ENCODE measurements around the gene CUL1.
A peak's percentile ranks its signal among the peaks of the same experiment; 100 is the strongest.

CUL1 gene

DNA sequence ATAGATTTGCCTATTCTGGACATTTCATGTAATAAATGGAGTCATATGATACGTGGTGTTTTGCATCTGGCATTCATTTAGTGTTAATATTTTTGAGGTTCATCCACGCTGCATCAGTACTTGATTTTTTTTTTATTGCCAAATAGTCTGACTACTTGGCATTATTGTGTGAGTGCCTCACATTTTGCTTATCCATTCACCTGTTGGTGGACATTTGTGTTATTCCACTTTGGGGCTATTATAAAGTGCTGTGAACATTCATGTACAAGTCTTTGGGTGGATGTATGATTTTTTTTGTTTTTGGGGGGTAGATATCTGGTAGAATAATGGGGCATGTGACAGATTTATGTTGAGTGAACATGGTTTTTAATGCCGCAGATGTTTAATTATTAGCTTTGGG is 19.7 kb downstream of the CUL1 start:
- no peak for DNase-seq (ENCODE audit: low read depth)

DNA sequence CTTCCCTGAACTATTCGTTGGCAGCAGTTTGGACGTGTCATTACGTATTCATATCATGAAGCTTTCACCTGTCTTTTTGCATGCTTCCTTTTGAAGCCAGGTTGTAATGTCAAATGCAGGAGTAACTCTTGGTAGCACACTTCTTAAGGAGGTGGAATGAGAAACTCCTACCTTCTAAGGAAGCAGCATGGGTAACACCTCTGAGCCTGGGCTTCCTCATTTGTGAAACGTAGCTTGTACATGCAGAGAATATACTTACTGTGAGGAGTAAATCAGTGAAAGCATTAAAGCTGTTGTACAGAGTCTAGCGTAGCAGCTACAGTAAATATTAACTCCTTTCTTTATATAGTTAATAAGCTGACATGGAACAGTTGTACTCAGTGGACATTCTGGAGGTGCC is 21.1 kb downstream of the CUL1 start:
- no peak for DNase-seq (ENCODE audit: low read depth)

DNA sequence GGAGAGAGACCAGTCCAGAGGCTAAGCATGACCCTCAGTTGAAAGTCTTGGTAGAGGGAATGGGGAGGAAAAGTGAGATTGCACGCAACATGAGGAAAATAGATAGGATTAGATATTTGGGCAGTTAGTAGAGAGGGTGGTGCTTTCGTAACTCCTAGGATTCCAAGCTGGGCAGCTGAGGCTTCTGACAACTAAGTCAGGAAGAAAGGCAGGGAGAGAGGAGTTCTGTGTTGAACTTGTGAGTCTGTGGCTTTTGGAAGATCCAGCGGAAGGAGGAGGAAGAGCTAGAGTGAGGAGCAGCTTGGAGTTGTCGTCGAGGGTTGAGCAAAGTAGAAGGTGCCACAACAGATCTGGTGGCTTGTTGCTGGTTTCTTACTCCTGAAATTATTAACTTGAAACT is 21.8 kb downstream of the CUL1 start:
- DNase-seq (ENCODE audit: low read depth) = peak; percentile 59

DNA sequence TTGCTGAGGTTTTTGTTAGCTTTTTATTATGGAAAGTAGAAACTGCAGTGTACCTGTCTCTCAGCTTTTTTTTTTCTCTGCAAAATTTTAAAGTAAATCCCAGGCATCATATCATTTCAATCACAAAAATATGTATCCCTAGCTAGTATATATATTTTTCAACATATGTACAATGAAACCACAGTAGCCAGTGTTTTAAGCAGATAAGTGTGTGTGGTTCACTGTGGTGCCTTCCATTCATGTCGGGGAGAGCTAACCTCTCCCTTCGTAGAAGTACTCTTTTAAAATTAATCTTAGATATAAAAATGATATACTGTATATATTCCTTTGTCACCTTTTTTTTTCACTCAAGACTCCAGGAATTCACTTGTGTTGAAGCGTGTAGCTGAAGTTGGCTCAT is 22.7 kb downstream of the CUL1 start:
- DNase-seq (ENCODE audit: low read depth) = no peak

DNA sequence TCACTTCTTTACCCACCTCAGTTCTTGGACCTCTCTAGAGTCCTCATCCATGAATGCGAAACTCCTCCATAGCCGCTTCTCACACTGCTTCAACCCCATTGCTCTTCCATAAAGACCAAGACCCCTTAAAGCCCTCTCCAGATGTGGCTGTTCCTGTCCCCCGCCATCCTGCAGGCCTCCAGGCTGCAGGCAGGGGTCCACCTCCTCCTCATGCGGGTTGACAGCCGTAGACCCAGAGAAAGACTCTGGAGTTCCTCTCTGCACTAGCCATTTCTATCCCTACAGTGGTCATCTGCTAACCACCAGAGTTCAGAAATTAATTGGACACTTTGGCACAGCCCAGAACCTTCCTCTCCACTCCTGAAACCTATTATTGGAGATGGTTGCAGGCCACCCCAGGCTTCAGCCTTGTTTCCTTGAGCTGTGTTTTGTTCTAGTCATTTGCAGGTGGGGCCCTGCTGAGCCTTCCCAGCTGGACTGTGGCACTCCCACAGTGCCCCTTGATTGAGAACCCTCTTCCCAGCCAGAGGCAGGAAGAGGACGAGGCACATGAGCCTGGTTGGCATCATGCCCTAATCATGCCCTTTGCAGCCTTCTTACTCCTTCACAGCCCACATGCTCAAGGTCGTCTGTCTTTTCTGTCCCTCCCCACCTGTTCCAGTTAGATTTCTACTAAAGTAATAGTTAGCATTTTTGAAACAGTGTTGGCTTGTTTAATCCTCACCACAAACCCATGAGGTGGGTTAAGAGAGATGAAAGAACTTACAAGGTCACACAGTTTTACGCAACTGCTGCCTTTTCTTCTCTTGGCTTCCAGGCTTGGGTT is 23.9 kb downstream of the CUL1 start:
- peak; percentile 34 for DNase-seq (ENCODE audit: low read depth)

DNA sequence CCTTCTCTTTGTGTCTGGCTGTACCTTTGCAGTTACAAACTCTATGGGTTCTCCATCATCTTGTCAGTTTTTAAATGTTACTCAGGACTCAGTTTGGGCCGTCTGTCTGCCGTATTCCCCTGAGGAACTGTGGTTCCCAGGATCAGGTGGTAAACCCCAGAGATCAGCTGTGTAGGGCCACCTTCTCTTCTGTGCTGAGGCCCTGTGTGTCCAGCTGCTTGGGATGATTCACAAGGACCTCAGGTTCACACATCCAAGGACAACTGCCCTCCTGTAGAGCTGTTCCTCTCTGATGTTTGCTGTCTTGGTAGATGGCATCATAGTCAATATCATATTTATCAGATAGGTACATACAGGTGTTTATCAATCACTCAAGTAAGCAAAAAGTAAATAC is 24.5 kb downstream of the CUL1 start:
- DNase-seq (ENCODE audit: low read depth) = no peak

DNA sequence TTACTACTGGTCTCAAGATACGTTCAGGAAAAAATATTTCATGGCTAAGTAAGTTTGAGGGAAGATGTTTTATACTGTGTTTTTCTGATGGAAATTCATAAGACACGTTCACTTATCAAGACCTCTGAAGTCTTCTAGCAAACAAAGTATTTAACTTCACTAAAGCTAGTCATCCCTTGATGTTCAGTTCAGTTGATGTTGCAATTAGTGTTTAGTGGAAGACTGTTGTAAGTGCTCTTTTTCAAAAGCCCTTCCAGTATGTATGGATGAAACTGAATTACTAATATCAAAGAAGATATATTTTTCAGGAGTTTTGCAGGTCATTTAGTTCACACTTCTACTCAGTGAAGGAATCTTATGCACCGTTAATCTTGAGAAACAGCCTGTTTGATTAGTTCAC is 25.1 kb downstream of the CUL1 start:
- DNase-seq (ENCODE audit: low read depth) = peak; percentile 72

DNA sequence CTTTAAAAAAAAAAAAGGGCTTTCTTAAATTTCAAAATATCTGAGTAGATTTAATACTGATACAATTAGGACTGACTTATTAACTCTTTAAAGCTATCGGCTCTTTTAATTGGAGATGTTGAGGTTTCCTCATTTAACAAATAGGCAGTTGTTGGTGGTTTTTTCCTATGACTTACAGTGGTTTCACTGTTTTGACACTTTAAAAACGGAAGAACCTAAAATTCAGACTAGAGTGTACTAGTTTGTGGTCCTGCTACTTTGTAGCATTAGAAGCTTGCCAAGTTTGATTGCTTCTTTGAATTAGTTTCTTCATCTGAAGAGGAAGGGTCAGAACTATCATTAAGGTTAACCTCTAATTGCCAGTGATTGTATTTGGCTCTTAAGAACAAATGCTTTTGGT is 27.7 kb downstream of the CUL1 start:
- DNase-seq (ENCODE audit: low read depth) = no peak

DNA sequence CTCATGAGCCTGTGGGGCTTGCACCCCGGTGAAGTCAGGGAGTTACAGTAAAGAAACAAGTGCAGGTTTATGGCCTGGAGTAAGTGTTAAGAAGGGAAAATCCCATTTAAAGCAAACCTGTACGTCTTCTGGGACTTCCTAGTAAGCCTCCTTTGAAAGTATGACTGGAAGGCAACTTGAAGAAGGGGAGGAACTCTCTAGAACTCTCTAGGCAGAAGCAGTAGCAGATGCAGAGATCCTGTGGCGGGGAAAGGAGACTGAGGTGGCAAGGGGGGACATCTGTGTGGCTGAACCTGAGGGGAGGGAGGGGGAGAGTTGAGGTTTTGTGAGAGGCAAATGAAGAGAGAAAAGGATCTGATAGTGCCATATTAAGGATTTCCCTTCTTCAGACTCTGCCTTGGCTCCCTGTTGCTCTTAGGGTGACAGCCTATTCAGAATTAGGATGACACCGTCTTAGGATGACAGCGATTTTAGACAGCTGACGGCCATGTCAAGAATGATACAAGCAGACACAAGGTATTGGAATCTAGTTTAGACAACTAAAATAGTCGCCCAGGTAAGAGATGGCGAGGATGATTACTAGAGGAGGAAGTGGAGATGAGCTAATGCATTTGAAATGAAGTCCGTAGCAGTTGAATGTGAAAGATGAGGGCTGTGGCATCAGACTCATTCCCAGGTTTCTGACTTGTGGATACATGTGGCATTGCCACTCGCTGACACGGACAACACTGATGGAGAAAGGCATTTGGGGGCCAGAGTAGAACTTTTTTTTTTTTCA is 29.0 kb downstream of the CUL1 start:
- DNase-seq (ENCODE audit: low read depth) = no peak

DNA sequence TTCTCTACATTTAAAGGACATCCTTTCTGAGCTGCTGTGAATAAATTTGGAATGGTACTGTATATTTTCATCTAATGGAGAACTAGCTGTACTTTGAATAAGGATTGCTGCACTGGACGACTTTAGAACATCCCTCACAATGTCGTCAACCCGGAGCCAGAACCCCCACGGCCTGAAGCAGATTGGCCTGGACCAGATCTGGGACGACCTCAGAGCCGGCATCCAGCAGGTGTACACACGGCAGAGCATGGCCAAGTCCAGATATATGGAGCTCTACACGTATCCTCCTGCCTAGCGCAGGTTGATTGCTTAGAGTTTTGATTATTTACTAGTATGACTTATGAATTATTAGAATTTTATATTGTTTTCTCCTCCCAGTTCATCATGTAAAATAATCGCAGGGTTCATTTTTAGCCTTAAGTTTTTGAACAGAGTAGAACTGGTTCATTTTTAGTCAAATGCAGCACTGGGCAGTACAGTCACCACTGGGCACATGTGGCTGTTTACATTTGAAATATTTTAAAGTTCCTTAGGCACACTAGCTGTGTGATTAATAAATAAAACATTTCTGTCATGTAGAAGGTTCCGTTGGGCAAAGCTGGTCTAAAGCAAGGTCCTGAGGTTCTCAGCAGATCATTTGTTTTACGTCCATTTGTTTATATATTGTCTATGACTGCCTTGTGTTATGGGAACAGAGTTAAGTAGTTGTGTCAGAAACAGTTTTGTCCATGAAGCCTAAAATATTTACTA is 31.5 kb downstream of the CUL1 start:
- peak; percentile 21 for DNase-seq (ENCODE audit: low read depth)

DNA sequence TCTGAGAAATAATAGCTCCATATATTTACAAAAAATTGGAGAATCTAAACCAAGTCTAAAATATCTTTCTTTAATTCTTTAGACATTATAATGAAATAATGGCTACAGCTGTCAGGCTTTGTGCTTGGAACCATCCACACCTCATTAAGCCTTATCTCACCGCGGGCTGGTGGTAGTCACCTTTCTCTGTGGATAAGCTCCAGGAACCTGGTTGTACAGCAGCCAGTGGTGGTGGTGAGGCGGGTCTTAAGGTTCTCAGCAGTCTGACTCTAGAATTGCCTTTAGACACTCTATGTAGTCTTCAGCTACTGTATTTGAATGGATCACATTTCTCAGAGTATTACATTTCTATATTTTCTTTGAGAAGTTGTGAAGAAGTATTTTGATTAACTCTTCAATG is 34.2 kb downstream of the CUL1 start:
- no peak for DNase-seq (ENCODE audit: low read depth)

DNA sequence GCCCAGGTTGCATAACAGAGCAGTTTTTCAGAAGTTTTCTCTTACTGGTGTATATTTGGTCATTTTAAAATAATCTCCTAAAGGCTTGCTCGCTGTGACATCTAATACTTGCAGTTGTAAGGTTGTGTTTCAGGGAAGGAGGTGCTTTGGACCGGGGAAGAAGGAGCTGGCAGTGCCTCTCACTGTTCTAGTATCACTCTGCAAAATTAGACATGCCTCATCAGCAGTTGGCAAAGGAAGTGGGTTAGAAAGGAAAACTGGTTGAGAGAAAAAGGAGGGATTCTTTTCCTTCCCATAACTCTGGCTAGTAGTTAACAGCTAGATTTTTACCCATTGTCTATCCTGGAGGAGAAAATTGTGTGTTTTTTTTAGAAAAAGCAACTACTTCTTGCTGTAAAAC is 34.8 kb downstream of the CUL1 start:
- no peak for DNase-seq (ENCODE audit: low read depth)

DNA sequence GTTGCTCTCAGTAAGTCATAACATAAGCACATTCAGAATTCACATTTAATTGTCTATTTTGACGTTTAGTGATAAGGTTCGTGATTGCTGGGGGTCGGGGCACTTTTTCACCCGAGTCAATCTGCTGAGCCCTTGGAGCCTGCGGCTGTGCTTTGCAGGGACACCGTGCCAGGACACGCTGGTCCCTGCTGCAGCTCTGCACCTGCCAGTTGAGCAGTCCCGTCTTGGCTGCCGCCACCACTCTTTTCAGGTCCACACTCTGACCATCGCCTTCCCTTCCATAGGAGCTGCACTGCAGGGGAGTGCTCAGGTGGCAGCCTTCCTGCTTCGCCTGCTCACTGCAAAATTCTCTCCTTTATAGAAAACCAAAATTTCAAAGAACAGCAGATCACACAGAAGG is 36.4 kb downstream of the CUL1 start:
- no peak for DNase-seq (ENCODE audit: low read depth)

DNA sequence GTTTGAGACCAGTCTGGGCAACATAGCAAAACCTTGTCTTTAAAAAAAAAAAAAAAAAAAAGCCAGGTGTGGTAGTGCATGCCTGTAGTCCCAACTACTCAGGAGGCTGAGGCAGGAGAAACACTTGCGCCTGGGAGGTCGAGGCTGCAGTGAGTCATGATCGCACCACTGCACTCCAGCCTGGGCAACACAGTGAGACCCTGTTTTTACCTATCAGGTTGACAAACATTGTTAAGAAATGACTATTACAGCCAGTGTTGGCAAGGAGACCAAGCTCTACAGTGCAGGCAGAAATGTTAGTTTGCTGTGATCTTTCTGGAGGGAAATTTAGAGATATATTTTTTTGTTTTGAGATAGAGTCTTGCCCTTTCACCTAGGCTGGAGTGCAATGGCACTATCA is 37.3 kb downstream of the CUL1 start:
- DNase-seq (ENCODE audit: low read depth) = no peak

DNA sequence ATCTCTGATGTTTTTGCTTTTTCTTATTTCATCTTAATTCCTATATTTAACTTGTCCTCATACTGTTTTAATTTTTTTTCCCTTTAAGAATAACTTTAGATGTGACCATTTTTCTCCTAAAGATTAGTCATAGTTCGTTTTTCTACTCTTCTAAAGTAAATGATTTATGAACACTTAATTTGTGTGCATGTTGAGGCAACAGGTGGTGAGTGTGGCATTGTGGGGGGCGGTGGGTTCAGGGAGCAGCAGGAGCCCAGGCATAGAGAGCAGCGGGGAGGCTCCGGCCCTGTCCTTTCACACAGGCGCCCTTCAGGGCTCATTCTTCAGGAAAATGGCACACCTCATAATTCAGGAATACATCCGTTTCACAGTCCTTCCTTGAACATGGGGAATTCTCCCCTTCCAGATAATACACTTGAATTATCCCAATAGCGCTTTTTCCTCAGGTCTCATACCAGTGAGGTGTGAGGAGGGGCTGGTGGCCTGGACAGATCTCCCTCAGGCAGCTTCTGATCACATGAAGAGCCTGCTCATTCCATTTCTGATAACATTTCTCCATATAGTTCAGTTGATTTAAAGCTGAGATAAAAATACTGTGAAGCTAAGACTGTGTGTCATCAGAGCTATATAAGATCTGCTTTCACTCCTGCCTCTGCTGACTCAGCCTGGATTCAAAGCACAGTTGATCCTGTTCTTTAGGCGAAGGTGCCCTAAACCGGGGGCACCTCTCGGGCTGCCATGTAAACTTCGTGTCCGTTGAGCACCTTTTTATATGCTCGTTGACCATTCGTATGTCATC is 40.2 kb downstream of the CUL1 start:
- DNase-seq (ENCODE audit: low read depth) = peak; percentile 84

DNA sequence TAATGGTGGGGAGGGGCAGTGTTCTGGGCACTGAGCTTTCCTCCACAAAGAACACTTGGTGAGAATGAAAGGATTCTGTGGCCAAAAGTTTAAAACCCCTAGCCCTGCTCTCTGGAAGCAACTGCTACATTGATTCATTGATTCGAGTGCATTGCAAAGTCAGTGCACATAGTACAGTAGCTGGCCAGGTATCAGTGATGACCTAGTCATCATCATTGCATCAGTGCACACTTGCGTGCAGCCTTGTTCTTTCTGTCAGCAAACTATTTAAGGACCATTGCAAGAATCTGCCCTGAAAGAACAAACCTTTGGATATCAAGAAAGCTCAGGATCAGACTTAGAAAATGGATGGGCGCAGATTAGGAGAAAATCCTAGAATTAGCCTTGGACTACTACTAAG is 47.4 kb downstream of the CUL1 start:
- DNase-seq (ENCODE audit: low read depth) = no peak

DNA sequence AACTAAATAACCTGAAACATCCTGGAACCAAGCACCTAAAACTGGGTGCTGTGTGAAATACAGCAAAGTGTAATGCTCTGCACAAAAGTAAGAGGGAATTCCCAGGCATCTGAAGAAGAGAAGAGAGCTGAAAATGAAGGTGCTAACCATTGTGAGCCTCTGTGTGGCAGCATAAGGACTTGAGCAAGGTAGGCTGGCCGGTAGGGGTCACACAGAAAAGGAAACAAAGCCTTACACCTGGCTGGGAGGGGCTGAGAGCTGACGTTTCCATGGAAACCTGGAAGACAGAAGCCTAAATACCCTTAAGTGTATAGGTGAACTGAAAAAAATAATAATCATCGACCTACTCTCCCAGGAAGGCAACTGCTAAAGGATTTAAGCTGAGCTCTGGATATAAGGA is 48.6 kb downstream of the CUL1 start:
- no peak for DNase-seq (ENCODE audit: low read depth)

DNA sequence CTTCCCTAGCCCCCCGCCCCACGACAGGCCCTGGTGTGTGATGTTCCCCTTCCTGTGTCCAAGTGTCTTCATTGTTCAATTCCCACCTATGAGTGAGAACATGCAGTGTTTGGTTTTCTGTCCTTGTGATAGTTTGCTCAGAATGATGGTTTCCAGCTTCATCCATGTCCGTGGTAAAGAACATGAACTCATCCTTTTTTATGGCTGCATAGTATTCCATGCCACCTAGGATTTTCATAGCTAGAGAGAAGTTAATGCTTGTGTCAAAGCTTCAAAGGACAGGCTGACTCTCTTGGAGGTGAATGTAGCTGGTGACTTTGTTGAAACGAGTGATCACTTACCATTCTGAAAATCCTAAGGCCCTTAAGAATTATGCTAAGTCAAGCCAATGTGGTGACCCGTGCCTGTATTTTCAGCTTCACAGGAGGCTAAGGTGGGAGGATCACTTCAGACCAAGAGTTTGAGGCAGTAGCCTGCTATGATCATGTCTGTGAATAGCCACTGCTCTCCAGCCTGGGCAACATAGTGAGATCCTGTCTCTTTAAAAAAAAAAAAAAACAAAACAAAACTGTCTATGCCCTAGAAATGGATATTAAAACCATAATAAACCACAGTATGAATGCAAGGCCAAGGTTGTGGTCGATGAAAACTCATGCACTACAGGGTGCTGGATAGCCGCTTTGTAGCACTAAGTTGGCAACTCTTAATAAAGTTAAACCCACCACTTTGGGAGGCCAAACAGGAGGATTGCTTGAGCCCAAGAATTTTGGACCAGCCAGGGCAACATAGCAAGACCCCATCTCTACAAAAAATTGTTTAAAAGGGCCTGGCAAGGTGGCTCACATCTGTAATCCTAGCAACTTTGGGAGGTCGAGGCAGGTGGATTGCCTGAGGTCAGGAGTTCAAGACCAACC is 52.0 kb downstream of the CUL1 start:
- DNase-seq (ENCODE audit: low read depth) = no peak

DNA sequence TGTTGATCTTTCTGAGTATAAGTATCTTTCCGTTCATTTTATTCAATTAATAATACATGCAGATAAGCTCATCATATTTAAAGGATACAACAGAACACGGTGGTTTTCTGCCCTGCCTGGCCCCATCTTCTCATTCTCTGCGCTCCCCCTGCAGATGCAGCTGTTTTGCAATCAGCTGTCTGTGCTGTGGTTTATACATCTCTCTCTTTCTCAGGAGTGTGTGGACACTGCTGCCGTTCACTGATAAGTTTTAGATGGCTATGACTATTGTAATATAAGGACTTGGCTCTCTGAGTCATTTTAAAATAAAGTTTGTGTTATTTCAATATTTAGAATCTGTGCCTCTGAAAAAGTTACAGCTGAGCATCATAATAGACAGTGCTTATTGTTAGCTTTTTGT is 54.5 kb downstream of the CUL1 start:
- DNase-seq (ENCODE audit: low read depth) = peak; percentile 87

DNA sequence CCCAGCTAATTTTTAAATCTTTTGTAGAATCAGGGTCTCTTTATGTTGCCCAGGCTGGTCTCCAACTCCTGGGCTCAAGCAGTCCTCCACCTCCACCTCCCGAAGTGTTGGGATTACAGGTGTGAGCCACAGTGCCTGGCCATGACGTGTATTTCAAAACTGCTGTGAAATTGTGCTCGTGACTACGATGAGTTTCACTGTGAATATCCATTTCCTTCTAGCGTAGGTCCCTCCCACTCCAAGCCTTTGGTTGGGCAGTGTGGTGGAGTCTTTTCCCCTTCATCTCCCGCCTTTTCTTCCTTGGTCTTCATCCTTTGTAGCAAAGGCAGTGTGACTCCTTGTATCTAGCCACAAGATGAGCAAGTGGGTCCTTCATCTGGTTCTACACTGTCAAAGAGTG is 56.2 kb downstream of the CUL1 start:
- no peak for DNase-seq (ENCODE audit: low read depth)
